AG09319 (cell line): ENCODE results near the gene EFCAB11.

Experiments used
- DNase-seq: peaks from one replicate; pipeline ENCODE4 v3.0.0-alpha.2; 2010; ENCODE audit warnings: low read depth; ENCODE audit errors: extremely low read depth
- CTCF ChIP-seq: IDR thresholded peaks from 2 replicates; pipeline ENCODE4 v1.5.1; 2011; ENCODE audit warnings: low read depth, mild to moderate bottlenecking, inconsistent platforms, low read length, moderate library complexity

Gene EFCAB11

GRCh38 chr14:89773151-89773550 lies 181.4 kb downstream of the EFCAB11 start:
- no peak for TF ChIP-seq CTCF
- no peak for DNase-seq

- no peak for TF ChIP-seq CTCF
- DNase-seq: no peak
Observed at GRCh38 chr14:89771251-89771650, 183.3 kb downstream of the EFCAB11 start.

- TF ChIP-seq CTCF: peak; percentile 66
- no peak for DNase-seq
Observed at GRCh38 chr14:89767861-89768268, 186.7 kb downstream of the EFCAB11 start.

- no peak for TF ChIP-seq CTCF
- no peak for DNase-seq
Observed at GRCh38 chr14:89767131-89767530, 187.4 kb downstream of the EFCAB11 start.

DNA sequence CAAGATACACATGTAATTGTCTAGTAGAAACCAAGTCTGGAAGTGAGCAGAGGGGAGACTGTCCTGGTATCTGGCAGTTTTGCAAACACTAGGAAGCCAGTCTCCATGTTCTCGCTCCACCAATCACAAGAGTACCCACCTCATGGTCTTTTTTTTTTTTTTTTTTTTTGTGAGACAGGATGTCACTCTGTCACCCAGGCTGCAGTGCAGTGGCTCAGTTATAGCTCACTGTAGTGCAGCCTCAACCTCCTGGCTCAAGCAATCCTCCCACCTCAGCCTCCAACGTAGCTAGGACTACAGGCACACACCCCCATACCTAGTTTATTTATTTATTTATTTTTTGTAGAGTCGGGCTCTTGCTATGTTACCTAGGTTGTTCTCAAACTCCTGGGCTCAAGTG lies 189.2 kb downstream of the EFCAB11 start:
- no peak for DNase-seq

DNA sequence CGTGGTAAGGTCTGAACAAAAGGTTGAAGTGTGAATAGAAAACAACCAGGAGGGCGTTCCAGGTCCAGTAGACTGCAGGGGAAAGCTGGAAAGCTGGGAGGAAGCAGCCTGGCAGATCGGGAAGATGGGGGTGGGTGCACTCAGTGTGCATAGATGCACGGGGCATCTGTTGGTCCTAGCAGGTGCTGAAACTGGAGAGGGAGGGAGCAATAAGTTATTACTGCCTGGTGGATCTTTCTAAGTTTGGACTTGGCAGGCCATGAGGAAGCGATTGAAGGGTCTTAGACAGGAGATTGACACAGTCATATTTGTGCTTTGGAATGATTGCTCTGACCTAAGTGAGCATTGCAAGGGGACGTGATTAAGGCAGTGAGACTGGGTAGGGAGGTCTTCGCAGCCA lies 194.4 kb downstream of the EFCAB11 start:
- DNase-seq: no peak
- no peak for TF ChIP-seq CTCF

More for the DNA sequence above, 189.2 kb downstream of the EFCAB11 start:
- TF ChIP-seq CTCF: no peak

DNA sequence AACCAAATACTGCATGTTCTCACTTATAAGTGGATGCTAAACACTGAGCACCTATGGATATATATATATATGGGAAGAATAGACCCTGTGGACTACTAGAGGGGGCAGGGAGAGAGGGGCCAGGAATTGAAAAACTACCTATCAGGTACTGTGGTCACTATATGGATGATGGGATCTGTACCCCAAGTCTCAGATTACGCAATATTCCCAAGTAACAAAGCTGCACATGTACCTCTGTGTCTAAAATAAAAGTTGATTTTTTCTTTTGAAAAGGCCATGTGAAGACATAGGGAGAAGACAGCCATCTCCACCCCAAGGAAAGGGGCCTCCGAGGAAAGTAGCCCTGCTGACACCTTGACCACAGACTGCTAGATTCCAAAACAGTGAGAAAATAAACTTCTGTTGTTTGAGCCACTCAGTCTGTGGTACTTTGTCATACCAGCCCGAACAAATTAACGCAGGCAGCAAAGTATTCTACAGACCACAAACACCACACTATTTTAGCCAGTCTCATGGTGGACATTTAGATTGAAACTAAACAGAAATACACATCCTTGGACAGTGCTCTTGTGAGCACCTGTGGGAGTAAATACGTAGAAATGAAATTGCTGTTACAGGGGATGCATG lies 197.1 kb downstream of the EFCAB11 start:
- DNase-seq: no peak
- no peak for TF ChIP-seq CTCF
